ENCODE results near the gene ZNF497. TPM values are rescaled to one million over a fixed set of nuclear protein-coding genes. Genes with fewer than 3 reads are reported as not detected.

ZNF497 gene
- total and polyA plus RNA-seq, 10 of the 15 experiments (the other 5 are each of a cell fraction or from before 2014, with no cell fraction given), result 0.09 to 0.82 (median 0.28) TPM

- Histone ChIP-seq H3K4me1 (ENCODE audit: control insufficient read depth, insufficient read depth, low read length) (0 out of 2 replicates have a peak, but pooled peaks cover 3% of the 10 kb centered on the region), H3K27me3 (replicated peaks in 1 of 2; ENCODE audit: control insufficient read depth in 2 of 2, insufficient read depth in 2 of 2, low read length in 1 of 2) (no peaks in the 10 kb centered on the region), H3K27ac (ENCODE audit: control insufficient read depth, insufficient read depth) (no peak overlapping the region), H3K9me3 (replicated peaks; ENCODE audit: control insufficient read depth, insufficient read depth, low read length) (no peaks in the 10 kb centered on the region; the same call in 2 of the 3 replicates), H3K4me2 (ENCODE audit: control insufficient read depth, insufficient read depth) (no peak overlapping the region), H2AFZ (ENCODE audit: control insufficient read depth, low read depth, low read length) (no peak overlapping the region), H3K9ac (ENCODE audit: control insufficient read depth, insufficient read depth, low read length) (no peak overlapping the region), H4K20me1 (ENCODE audit: control insufficient read depth, insufficient read depth) (no peaks in the 10 kb centered on the region), H3K36me3 (ENCODE audit: control insufficient read depth in 2 of 2, insufficient read depth in 2 of 2, low read length in 1 of 2) (peaks cover 9 to 39% of the 10 kb centered on the region in 2 experiments), H3K79me2 (ENCODE audit: control insufficient read depth, insufficient read depth, low read length) (peaks cover 12% of the 10 kb centered on the region), H3K4me3 (no peak overlapping the region)
- ATAC-seq, result no peak
- no peak for FAIRE-seq
- POLR2A ChIA-PET, result no interaction called here
- 98% methylated on average over 7 of the region's 7 CpGs for WGBS (ENCODE audit: insufficient coverage, insufficient replicate concordance, low lambda C conversion rate, missing lambda C conversion rate)
- TF ChIP-seq ZNF274 (IDR thresholded peaks at IDR 0.05; ENCODE audit: insufficient read depth, insufficient read length) (no peak), RBBP5 (conservative IDR thresholded peaks at IDR 0.05) (no peak), KLF5 (IDR thresholded peaks at IDR 0.05; ENCODE audit: partially characterized antibody) (no peak), MXI1 (IDR thresholded peaks at IDR 0.05; ENCODE audit: low read depth, low read length) (no peak), HSF1 (IDR thresholded peaks at IDR 0.05; ENCODE audit: low read depth, low read length) (no peak), NR2F1 (conservative IDR thresholded peaks at IDR 0.05) (no peak), HDAC6 (IDR thresholded peaks at IDR 0.05; ENCODE audit: unreplicated experiment) (no peak), BCL11A (IDR thresholded peaks at IDR 0.05; ENCODE audit: low read depth, low read length) (no peak), NFIC (IDR thresholded peaks at IDR 0.05; ENCODE audit: low read depth, low read length) (no peak), SUZ12 (IDR thresholded peaks at IDR 0.05; ENCODE audit: unreplicated experiment) (no peak), JUNB (IDR thresholded peaks at IDR 0.05) (no peak), BRCA1 (IDR thresholded peaks at IDR 0.05; ENCODE audit: low read depth, low read length) (no peak), FOXM1 (IDR thresholded peaks at IDR 0.05; ENCODE audit: low read depth, low read length) (no peak)
- intact Hi-C loops (cut with micrococcal nuclease; ENCODE audit: unreplicated experiment) (no loop called here), in situ Hi-C loops (cut with MboI) (no loop called here)
- BruUV-seq (replicated peaks), result no TSS peak
- DNase-seq (ENCODE audit: low read depth, low spot score), result no peak
- CTCF ChIA-PET, result no interaction called here
- RAD21 ChIA-PET (ENCODE audit: unreplicated experiment), result no interaction called here
- SMC1A ChIA-PET (ENCODE audit: uncharacterized antibody, unreplicated experiment), result no interaction called here
These were observed 51.1 kb downstream of the ZNF497 start for GRCh38 chr19:58311345-58311865.

All from GM12878 (cell line).